Liver (tissue), 9 donors: ENCODE results near the gene ENTPD6. TPM values are rescaled to one million over a fixed set of nuclear protein-coding genes. Genes with fewer than 3 reads are reported as not detected.

Source experiments
- DNase-seq: peaks from one replicate; pipeline ENCODE4 v3.0.0-alpha.2; 2017; ENCODE audit warnings: low spot score
- H3K27ac ChIP-seq, 2 donors: one replicate each; pipeline ENCODE4 v1.7.0; 2013; ENCODE audit warnings: inconsistent platforms in 2 of 2, low read length in 2 of 2, control low read depth in 1 of 2, low read depth in 1 of 2, mild to moderate bottlenecking in 1 of 2
- H3K27me3 ChIP-seq, 4 donors: one replicate each; pipeline versions ENCODE4 v1.6.1 to v1.7.0; 2013; ENCODE audit warnings: low read length in 3 of 4, inconsistent platforms in 1 of 4, mild to moderate bottlenecking in 1 of 4, moderate library complexity in 1 of 4; ENCODE audit not compliant: control insufficient read depth in 4 of 4, insufficient read depth in 4 of 4
- H3K36me3 ChIP-seq, 4 donors: one replicate each; pipeline versions ENCODE4 v1.6.1 to v1.7.0; 2013; ENCODE audit warnings: low read length in 3 of 4, mild to moderate bottlenecking in 3 of 4, low read depth in 1 of 4, moderate library complexity in 1 of 4; ENCODE audit not compliant: control insufficient read depth in 4 of 4, insufficient read depth in 3 of 4
- H3K4me1 ChIP-seq, 4 donors: one replicate each; pipeline versions ENCODE4 v1.6.1 to v1.7.0; 2013; ENCODE audit warnings: low read length in 3 of 4, mild to moderate bottlenecking in 3 of 4, moderate library complexity in 1 of 4; ENCODE audit not compliant: control insufficient read depth in 4 of 4, insufficient read depth in 4 of 4
- H3K4me3 ChIP-seq, 3 donors: one replicate each; pipeline versions ENCODE4 v1.6.1 to v1.7.0; 2013; ENCODE audit warnings: low read length in 3 of 3, control low read depth in 1 of 3, low read depth in 1 of 3, mild to moderate bottlenecking in 1 of 3
- H3K9ac ChIP-seq, 2 donors: one replicate each; pipeline ENCODE4 v1.7.0; 2013; ENCODE audit warnings: low read length in 2 of 2, mild to moderate bottlenecking in 2 of 2, moderate library complexity in 2 of 2, control low read depth in 1 of 2, low read depth in 1 of 2
- H3K9me3 ChIP-seq, 4 donors: one replicate each; pipeline versions ENCODE4 v1.6.1 to v1.7.0; 2013; ENCODE audit warnings: low read length in 3 of 4; ENCODE audit not compliant: control insufficient read depth in 4 of 4
- ATF3 ChIP-seq: IDR thresholded peaks from 2 replicates; pipeline ENCODE4 v1.6.1; 2016; ENCODE audit warnings: antibody characterized with exemption
- CTCF ChIP-seq: fragments of 150-350 bp; IDR thresholded peaks from 2 replicates; pipeline ENCODE4 v1.5.1; 2017; ENCODE audit warnings: improper control_type of control experiment, low read depth, low read length; ENCODE audit not compliant: missing input control
- EGR1 ChIP-seq, 2 donors: IDR thresholded peaks; 2 replicates each; pipeline ENCODE4 v1.6.1; 2016 to 2018; ENCODE audit warnings: antibody characterized with exemption in 2 of 2, low read depth in 2 of 2
- FOXA1 ChIP-seq: IDR thresholded peaks from 2 replicates; pipeline ENCODE4 v1.6.1; 2016; ENCODE audit warnings: antibody characterized with exemption
- FOXA2 ChIP-seq: IDR thresholded peaks from 2 replicates; pipeline ENCODE4 v1.6.1; 2016; ENCODE audit warnings: antibody characterized with exemption
- GABPA ChIP-seq, 2 donors: IDR thresholded peaks in 1 of 2; conservative IDR thresholded peaks in 1 of 2; 2 replicates each; pipeline ENCODE4 v1.6.1; 2016; ENCODE audit warnings: antibody characterized with exemption in 2 of 2, mild to moderate bottlenecking in 1 of 2, moderate library complexity in 1 of 2
- HNF4A ChIP-seq, 2 donors: conservative IDR thresholded peaks; 2 replicates each; pipeline ENCODE4 v1.6.1; 2016; ENCODE audit warnings: antibody characterized with exemption in 2 of 2, mild to moderate bottlenecking in 2 of 2
- JUND ChIP-seq, 2 donors: IDR thresholded peaks; 2 replicates each; pipeline ENCODE4 v1.6.1; 2016; ENCODE audit warnings: antibody characterized with exemption in 2 of 2
- NR2F2 ChIP-seq: IDR thresholded peaks from 2 replicates; pipeline ENCODE4 v1.6.1; 2016; ENCODE audit warnings: antibody characterized with exemption
- RAD21 ChIP-seq, 2 donors: IDR thresholded peaks; 2 replicates each; pipeline ENCODE4 v1.6.1; 2016; ENCODE audit warnings: antibody characterized with exemption in 2 of 2, mild to moderate bottlenecking in 2 of 2
- REST ChIP-seq: IDR thresholded peaks from 2 replicates; pipeline ENCODE4 v1.6.1; 2016; ENCODE audit warnings: antibody characterized with exemption, mild to moderate bottlenecking
- RXRA ChIP-seq, 2 donors: IDR thresholded peaks; 2 replicates each; pipeline ENCODE4 v1.6.1; 2017 to 2018; ENCODE audit warnings: antibody characterized with exemption in 2 of 2, mild to moderate bottlenecking in 1 of 2
- SP1 ChIP-seq: IDR thresholded peaks from 2 replicates; pipeline ENCODE4 v1.6.1; 2018; ENCODE audit warnings: antibody characterized with exemption, mild to moderate bottlenecking
- TAF1 ChIP-seq: conservative IDR thresholded peaks from 2 replicates; pipeline ENCODE4 v1.6.1; 2016; ENCODE audit warnings: antibody characterized with exemption, mild to moderate bottlenecking
- YY1 ChIP-seq: IDR thresholded peaks from 2 replicates; pipeline ENCODE4 v1.6.1; 2016; ENCODE audit warnings: antibody characterized with exemption, mild to moderate bottlenecking
- WGBS: extraction: QIAGEN DNeasy Blood & Tissue Kit; methylation state at CpG from one replicate; pipeline ENCODE4 v1.1.7; 2013; 5-methylcytosine and 5-hydroxymethylcytosine counted together
- polyA plus RNA-seq, 2 donors: library from polyadenylated mRNA; stranded (reverse) in 1 of 2; unstranded in 1 of 2; fragments of 200-250 nt in 1 of 2; fragments of >200 nt in 1 of 2; fragmentation: Nextera tagmentation in 1 of 2; extraction: Ambion mirVana in 1 of 2; gene quantifications; one replicate each; pipeline versions ENCODE4 v1.2.1 to v1.2.3, GENCODE V29; 2013 to 2015
- total RNA-seq, 2 donors: library from RNA; depleted of rRNA; stranded (reverse); fragments of >200 nt; gene quantifications; one replicate each; pipeline ENCODE4 v1.2.3, GENCODE V29; 2014
- TF ChIP-seq, protein P1 (sequence below): IDR thresholded peaks from 2 replicates; pipeline ENCODE4 v1.6.1; 2016; ENCODE audit warnings: antibody characterized with exemption
- TF ChIP-seq, protein P2 (sequence below): IDR thresholded peaks from 2 replicates; pipeline ENCODE4 v1.6.1; 2016; ENCODE audit warnings: antibody characterized with exemption
- donor health status: healthy.
- donor health status: healthy.
- donor health status: healthy.
- donor health status: healthy.
- donor health status: healthy.

The ENTPD6 gene
- total and polyA plus RNA-seq, 4 donors: 14.9 to 29.9 (median 24.4) TPM

DNA sequence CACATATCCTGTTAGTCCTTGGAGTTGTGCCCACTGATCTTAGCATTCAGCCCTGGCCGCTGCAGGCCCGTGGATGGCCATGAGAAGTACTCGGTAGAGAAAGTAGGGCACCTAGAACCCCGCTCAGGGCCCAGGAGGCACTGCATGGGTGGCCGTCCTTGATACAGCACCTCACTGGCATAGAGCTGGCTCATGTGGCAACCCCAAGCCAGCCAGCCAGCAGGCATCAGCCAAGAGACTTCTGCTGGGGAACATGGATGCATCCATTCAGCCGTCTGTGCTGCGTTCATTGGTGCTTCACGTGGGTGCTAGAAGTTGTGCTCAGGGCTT is 62.9 kb downstream of the ENTPD6 start:
- DNase-seq: no peak
- WGBS: 94% methylated on average over 8 of the region's 8 CpGs
- Histone ChIP-seq H3K9me3 (no peaks in the 10 kb centered on the region), H3K4me3 (no peak overlapping the region), H3K4me1 (peaks cover 2 to 17% (median 4%) of the 10 kb centered on the region in 4 donors), H3K27ac (no peak overlapping the region), H3K27me3 (no peaks in the 10 kb centered on the region), H3K36me3 (peaks cover 0 to 5% (median 0%) of the 10 kb centered on the region in 4 donors), H3K9ac (no peak overlapping the region)
- no peak for TF ChIP-seq TAF1
- TF ChIP-seq RXRA (IDR thresholded peaks at IDR 0.05): no peak
- TF ChIP-seq NR2F2: no peak
- TF ChIP-seq RAD21 (IDR thresholded peaks at IDR 0.05): no peak
- no peak for TF ChIP-seq REST
- TF ChIP-seq, protein P1, sequence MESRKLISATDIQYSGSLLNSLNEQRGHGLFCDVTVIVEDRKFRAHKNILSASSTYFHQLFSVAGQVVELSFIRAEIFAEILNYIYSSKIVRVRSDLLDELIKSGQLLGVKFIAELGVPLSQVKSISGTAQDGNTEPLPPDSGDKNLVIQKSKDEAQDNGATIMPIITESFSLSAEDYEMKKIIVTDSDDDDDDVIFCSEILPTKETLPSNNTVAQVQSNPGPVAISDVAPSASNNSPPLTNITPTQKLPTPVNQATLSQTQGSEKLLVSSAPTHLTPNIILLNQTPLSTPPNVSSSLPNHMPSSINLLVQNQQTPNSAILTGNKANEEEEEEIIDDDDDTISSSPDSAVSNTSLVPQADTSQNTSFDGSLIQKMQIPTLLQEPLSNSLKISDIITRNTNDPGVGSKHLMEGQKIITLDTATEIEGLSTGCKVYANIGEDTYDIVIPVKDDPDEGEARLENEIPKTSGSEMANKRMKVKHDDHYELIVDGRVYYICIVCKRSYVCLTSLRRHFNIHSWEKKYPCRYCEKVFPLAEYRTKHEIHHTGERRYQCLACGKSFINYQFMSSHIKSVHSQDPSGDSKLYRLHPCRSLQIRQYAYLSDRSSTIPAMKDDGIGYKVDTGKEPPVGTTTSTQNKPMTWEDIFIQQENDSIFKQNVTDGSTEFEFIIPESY: no peak
- no peak for TF ChIP-seq ATF3
- TF ChIP-seq FOXA1: no peak
- TF ChIP-seq JUND (IDR thresholded peaks at IDR 0.05): no peak
- no peak for TF ChIP-seq FOXA2
- TF ChIP-seq, protein P2, sequence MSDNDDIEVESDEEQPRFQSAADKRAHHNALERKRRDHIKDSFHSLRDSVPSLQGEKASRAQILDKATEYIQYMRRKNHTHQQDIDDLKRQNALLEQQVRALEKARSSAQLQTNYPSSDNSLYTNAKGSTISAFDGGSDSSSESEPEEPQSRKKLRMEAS: no peak
- TF ChIP-seq CTCF: no peak

DNA sequence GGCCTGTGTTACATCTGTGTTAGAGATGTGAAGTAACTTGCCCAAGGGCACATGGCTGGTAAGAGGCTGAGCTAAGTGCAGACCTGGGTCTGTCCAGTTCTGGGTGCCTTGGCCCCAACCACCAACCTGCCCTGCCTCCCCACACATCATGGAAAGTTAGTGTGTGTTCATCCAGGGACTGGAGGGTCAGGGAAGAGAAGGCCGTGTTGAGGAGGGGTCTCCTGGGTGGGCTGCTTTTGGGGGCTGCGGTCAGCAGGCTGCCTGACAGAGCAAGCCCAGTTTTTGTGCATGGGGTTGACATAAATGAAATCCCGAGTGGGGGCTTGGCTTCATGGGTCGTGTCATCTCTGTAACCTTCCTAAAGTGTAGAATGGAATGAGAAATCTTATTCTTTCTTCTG is 63.3 kb downstream of the ENTPD6 start:
- no peak for TF ChIP-seq RAD21 (IDR thresholded peaks at IDR 0.05)
- TF ChIP-seq HNF4A (conservative IDR thresholded peaks at IDR 0.05): no peak
- no peak for TF ChIP-seq SP1
- no peak for TF ChIP-seq FOXA2
- no peak for TF ChIP-seq TAF1
- TF ChIP-seq CTCF: no peak
- no peak for TF ChIP-seq EGR1 (IDR thresholded peaks at IDR 0.05; ENCODE audit: low read depth in 2 of 2)
- no peak for TF ChIP-seq JUND (IDR thresholded peaks at IDR 0.05)
- TF ChIP-seq GABPA (IDR thresholded peaks at IDR 0.05 in 1 of 2, conservative IDR thresholded peaks at IDR 0.05 in 1 of 2): no peak
- no peak for TF ChIP-seq YY1
- no peak for TF ChIP-seq NR2F2
- no peak for DNase-seq
- Histone ChIP-seq H3K9ac (no peak overlapping the region), H3K27me3 (no peaks in the 10 kb centered on the region), H3K36me3 (peaks cover 0 to 5% (median 0%) of the 10 kb centered on the region in 4 donors), H3K4me3 (no peak overlapping the region), H3K9me3 (no peaks in the 10 kb centered on the region), H3K27ac (no peak overlapping the region), H3K4me1 (peaks cover 2 to 17% (median 4%) of the 10 kb centered on the region in 4 donors)
- WGBS: 80% methylated on average over 4 of the region's 4 CpGs
